PC-9 (cell line): ENCODE results near the gene TUBB2A.

Source experiments
- EZH2 ChIP-seq: fragments of 200-600 bp; sonication (generic); IDR thresholded peaks from 2 replicates; pipeline ENCODE4 v1.8.0; 2017; ENCODE audit warnings: antibody characterized with exemption, low read depth
- TF ChIP-seq, protein P1 (sequence below): fragments of 200-600 bp; sonication (generic); conservative IDR thresholded peaks from 2 replicates; pipeline ENCODE4 v1.6.1; 2017; ENCODE audit warnings: mixed run types, antibody characterized with exemption, mild to moderate bottlenecking, moderate library complexity

DNA sequence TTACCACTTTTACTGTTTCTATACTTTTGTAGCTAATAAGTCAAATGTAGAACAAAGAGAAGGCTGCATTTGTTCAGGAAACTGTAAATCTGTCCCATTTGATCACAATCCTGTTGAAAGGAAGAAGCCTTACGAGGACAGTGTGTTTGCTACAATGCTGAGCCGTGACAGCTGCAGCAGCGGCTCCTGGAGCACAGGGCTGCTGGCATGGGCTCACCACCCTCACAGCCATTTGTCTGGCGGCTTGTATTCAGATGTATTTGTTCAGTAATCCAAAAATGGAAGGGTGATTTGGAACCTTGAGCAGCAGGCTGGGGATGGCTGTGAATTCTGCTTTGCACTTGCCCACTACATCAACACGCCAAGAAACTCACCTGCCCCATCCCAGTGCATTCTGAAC is 5.7 kb downstream of the TUBB2A start:
- TF ChIP-seq, protein P1, sequence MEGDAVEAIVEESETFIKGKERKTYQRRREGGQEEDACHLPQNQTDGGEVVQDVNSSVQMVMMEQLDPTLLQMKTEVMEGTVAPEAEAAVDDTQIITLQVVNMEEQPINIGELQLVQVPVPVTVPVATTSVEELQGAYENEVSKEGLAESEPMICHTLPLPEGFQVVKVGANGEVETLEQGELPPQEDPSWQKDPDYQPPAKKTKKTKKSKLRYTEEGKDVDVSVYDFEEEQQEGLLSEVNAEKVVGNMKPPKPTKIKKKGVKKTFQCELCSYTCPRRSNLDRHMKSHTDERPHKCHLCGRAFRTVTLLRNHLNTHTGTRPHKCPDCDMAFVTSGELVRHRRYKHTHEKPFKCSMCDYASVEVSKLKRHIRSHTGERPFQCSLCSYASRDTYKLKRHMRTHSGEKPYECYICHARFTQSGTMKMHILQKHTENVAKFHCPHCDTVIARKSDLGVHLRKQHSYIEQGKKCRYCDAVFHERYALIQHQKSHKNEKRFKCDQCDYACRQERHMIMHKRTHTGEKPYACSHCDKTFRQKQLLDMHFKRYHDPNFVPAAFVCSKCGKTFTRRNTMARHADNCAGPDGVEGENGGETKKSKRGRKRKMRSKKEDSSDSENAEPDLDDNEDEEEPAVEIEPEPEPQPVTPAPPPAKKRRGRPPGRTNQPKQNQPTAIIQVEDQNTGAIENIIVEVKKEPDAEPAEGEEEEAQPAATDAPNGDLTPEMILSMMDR, result no peak
- no peak for TF ChIP-seq EZH2
